GM15510 (cell line): ENCODE data around the gene CLN6.
A peak's percentile ranks its signal among the peaks of the same experiment; 100 is the strongest.

Experiments used
- POLR2A ChIP-seq: IDR thresholded peaks from 3 replicates; pipeline ENCODE4 v1.6.1; 2011; ENCODE audit warnings: borderline replicate concordance; ENCODE audit not compliant: insufficient read length; ENCODE audit errors: extremely low read depth

The CLN6 gene

DNA sequence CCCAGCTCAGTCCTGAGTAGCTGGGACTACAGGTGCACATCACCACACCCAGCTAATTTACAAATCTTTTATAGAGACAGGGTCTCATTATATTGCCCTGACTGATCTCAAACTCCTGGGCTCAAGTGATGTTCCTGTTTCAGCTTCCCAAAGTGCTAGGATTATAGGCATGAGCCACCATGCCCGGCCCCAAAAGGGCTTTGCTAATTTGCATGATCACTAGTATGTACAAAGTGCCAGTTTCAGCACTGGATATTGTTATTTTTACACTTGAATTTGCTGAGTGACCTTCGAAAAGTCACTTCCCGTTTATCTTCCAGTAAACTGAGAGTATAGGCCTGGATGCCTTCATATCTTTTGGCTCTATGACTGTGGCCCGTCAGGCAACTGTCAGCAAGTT, 12.2 kb downstream of the CLN6 start:
- TF ChIP-seq POLR2A = no peak

DNA sequence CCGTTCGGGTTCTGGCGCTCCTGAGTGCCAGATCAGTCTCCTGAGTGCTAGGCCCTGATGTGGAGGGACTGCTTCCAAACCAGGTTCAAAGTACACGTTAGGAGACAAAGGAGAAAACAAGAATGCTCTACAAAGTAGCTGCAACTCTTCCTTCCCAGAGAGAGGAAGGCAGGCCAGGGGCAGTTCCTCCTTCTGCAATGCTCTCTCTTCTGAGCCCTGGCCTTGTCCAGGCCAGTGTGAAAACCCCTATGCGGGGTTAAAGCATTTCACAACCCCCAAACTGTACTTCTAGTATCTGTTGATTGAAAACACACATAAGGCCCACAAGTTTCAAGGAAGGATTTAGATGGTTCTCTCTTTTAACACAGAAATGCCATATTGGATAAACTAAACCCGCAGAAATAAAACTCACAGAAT, 14.7 kb downstream of the CLN6 start:
- TF ChIP-seq POLR2A = no peak

DNA sequence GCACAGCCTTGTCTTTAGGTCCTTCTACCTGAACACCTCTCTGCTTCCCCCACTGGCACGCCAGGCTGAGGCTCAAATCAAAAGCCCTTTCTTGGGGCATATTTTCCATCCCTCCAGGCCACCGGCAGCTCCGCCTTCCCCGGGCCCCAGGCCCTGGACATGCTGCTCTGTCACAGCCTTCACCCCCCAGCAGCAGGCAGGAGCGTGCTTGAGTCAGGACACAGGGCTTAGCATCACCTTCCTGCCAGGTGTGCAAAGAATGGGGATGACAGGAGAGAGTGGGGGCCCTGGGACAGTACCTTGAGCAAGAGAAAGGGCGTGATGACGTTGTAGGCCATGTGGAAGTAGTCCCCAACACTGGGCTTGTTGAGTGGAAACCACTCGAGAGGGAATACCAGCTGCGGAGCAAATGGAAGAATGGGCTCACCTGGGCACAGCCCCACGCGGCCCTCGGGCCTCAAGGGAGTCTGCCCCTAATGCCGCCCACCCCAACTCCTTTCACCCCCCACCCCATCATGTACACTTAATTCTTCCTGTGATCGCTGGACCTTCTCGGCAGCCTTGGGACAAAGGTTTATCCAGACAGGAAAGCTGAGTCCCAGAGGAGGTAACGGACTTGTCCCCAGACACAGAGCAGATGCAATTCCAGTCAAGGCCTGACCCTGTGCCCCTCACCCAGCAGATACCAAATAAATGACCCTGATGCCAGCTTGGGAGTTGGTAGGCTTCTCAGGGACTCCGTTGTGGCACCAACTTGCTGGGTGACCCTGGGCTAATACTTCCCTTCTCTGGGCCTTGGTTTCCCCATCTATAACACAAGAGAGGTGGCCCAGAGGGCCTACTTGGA, 15.3 kb downstream of the CLN6 start:
- no peak for TF ChIP-seq POLR2A

DNA sequence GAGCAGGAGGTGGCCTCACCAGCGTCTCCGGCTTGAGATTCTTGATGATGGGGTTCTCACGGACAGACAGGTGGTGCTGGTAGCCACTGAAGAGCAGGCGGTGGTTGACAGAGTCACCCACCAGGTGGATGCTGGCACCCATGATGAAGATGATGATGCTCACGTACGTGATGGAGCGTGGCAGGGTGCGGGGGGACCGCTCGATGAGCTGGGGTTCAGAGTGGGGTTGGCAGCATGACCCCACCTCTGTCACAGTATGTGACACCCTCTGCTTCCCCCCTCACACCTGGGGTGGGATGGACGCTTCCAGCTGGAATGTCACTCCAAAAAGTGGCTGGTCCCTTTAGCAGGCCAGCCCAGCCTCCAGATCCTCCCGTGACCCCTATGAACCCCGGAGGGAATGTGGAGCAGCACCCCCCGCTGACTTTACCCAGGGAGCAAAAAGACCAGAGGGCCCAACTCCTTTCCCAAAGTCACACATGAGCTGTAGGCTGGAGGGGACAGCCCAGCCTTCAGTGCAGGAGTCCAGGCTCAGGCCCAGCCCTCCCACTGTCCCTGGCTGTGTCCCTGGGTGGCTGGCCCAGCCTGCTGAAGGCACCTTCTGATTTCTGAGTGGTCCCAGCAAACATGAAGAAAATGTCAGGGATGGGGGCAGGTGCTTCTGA, 17.7 kb downstream of the CLN6 start:
- TF ChIP-seq POLR2A = no peak

DNA sequence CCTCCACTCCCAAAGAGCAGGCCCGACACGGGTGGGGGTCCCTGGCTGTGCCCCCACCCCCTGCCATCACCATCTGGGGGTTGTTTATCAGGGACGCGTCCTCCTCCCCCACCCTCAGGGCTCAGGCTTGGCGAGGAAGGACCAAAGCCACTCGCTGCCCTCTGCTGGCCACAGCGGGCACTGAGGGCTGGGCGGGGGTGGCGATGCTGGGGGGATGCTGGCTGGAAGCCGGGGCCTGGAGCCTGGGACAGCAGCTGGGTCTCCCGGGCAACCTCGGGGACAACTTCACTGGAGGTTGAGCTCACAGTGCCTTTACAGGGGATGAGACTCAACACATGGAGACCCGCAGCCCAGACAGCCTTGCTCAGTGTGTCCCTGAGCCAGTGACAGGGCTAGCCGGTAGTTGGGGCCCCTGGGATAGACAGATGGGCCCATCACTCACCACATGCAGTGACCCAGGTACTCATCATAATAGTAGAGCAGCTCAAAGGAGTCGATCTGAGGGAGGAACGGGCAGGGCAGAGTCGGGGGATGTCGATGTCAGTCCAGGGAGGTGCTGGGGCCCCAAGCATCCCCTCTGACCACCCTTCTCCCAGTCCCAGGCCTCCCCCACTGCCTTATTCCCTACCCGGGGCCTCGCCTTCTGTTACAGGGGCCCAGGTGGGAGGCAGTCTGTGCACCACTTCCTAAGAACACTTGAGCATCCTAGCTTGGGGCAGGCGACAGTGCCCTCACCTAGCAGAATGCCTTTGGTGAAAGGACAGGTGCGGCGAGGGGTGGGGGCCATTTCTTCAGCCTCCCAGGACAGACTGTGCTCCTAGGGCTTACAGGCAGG, 18.5 kb downstream of the CLN6 start:
- no peak for TF ChIP-seq POLR2A

DNA sequence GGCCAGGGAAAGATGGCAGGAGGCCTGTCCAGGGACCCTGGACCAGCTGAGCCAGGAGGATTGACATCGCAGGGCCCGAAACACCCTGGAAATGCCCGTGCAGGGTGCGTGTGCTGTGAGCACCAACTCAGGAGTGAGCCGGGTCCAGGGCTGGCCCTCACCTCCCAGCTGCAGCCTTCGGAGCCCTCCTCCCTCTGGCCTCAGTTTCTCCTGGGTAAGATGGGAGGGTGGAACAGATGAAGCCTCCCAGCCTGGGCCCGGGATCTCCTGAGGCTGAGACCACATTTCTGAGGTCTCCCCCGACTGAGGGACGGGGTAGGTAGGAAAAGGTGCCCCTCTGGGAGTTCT, 19.1 kb downstream of the CLN6 start:
- no peak for TF ChIP-seq POLR2A

DNA sequence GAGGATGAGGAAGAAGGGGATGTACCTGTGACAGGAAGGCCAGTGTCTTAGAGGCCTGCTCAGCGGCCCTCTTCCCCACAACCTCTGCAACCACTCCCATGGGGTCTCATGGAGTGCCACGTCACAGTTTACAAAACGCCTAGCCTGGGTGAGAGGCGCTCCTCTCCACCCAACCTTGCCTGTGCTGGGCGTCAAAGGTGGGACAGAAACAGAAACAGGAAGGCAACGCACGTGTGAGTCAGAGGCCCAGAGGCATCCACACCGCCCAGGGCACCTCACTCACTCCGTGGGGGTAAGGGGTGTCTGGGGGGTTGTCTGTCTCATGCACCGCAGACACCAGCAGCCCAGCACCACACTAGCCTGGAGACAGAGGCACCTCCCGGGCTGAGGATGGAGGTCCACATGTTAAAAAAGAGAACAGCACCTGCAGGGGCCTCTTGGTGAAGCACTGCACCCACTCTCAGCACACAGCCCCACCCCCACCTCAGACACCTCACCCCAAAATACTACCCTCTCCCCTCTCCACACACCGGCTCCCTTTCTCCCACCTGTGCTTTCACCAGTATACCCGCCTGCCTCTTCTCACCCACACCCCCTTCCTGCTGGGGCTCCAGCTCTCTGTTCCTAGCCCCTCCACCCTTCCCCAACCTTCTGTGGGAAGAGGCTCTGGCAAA, 19.7 kb downstream of the CLN6 start:
- TF ChIP-seq POLR2A = peak; percentile 30

DNA sequence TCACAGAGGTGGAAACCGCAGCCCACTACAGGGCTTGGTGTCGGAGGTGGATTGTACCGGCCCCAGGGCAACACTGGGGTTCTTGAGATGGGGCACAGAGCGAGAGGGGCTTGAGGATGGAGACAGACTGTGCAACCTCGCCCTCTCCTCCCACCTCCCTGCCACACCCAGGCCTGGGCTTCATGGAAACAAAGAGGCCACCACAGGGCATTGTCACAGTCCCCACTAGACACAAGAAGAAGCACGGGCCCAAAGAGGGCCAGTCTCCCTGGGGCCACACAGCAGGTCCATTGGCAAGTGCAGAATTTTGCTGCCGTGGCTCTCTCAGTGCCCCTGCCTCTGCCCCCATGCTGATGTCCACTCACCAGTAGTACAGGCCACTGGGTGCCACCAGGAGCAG, 20.3 kb downstream of the CLN6 start:
- no peak for TF ChIP-seq POLR2A

DNA sequence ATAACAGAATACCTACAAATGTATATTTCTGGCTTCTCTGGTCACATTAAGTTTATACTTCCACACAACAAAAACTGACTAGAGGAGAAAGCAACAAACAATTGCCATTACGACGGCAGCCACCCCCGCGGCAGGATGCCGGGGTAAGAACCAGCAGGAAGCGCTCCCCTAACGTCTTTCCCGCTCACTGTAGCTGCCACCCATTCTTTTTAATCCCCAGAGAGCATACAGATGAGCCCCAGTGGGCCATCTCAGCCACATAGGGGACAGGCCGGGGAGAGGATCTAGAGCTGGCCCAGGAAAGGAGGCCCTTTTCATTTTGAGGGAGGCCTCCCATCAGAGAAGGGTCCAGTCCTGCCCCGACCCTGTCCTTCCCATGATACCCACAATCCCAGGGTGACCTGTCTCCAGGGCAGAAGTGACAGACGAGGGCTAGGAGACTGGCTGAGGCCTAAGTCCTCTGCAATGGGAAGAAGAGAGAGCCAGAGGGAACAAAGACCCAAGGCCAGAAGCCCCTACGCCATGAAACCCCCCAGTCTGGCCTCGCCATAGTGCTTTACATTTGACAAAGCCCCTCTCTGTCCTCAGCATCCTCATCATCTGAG, 20.8 kb downstream of the CLN6 start:
- TF ChIP-seq POLR2A = no peak

DNA sequence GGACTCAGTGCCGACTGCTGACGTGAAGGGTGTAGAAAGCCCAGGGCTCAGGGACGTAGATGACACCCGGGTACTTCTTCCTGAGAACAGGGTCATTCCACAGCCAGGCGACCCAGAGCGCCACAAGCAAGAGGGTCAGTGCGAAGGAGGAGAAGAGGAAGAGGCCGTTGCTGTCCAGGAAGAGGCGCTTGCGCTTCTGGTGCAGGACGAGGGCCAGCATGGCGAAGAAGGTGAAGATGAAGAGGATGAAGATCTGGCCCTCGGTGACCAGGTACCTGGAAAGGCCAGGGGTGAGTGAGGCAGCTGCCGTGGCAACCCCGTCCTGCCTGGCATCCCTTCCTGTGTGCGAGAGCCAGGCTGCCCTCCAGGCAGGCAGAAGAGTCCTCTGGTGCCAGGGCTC, 21.4 kb downstream of the CLN6 start:
- TF ChIP-seq POLR2A = no peak

DNA sequence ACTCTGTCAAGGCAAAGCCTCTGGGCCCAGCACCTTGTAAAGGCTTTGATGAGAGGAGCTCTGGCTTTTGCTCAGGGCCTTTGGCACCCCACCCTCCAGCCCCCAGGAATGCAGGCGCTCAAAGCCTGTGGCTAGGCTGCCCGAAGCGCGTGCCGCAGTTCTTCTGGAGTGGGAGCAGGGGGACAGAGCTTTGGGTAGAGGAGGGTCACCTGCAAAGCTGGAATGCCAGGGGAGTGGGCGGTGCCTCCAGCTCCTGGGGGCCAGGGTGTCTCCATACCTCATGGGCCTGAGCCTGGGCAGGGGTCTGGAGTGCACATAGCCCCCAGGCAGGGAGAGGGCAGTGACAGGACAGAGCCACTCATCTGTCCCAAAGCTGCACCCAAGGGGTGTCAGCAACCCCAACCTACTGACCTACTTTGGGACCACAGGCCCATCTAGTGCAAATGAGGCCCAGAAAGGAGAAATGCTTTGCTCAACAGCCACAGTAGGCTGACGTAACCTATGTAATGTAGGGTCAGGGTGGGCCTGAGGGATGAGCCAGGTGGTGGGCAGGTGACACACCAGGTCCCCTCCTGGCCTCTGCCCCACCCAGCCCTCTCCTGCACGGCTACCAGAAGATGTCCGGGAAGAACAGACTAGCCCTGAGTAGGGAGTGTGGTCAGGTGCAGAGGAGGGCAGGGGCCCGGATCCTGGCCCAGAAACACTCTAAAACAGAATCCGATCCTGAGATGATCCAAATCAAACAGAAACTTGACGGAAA, 22.2 kb downstream of the CLN6 start:
- TF ChIP-seq POLR2A = no peak

DNA sequence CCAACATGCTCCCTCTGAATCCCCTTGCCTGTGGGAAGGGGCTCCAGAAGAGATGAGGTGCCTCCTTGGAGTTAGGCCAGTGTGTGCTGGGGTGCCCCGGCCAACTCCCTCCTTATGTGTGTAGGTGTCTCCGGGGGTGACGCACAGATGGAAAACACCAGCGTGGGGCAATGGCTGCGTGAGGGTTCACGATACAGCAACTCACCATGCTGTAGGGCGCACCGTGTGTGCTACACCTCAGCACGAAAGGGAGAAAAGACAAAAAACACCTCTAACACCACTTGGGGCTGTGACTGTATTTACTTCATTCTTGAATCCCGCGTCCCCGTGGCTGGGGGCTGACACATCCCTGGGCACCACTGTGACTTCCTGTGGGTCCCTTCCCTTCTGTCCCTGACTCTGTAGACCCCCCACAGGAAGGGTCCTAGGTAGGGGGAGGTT, 22.8 kb downstream of the CLN6 start:
- no peak for TF ChIP-seq POLR2A

DNA sequence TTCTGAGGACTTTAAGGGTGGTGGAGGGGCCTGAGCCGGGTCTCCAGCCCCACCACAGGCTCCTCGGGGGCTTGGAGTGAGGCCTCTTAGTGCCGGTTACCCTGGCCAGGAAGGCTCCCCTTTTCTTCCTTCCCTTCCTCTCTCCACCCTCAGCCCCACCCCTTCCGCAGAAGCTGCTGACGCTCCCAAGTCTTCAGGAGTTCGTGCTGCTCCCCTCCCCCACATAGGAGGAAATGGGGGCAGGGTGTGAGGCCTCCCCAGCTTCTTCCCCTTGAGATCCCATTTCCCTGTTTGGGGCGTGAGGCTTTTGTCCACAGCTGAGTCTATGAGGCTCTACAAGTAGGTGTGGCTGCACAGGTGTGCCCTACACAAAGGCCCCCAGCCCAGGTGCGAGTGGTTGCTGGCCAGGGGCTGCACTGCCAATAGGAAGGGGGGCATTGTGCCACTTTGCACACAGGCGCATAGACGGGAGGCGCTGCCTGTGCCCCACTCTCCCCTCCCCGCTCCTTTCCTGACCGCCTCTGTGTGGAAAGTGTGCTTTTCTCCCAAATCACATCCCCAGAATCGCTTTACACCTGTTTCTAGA, 23.5 kb downstream of the CLN6 start:
- no peak for TF ChIP-seq POLR2A
